Non-pigmented ciliary epithelial cell (primary cell): ENCODE results near the gene TOR4A.
"Not testable (repeated sequence)": the region's sequence is repeated elsewhere in the genome, so short reads cannot be mapped to it uniquely, and the experiment has no call there.

Source experiments
- DNase-seq: peaks from one replicate; pipeline ENCODE4 v3.0.0-alpha.2; 2010; ENCODE audit warnings: low read depth

Gene TOR4A

DNA sequence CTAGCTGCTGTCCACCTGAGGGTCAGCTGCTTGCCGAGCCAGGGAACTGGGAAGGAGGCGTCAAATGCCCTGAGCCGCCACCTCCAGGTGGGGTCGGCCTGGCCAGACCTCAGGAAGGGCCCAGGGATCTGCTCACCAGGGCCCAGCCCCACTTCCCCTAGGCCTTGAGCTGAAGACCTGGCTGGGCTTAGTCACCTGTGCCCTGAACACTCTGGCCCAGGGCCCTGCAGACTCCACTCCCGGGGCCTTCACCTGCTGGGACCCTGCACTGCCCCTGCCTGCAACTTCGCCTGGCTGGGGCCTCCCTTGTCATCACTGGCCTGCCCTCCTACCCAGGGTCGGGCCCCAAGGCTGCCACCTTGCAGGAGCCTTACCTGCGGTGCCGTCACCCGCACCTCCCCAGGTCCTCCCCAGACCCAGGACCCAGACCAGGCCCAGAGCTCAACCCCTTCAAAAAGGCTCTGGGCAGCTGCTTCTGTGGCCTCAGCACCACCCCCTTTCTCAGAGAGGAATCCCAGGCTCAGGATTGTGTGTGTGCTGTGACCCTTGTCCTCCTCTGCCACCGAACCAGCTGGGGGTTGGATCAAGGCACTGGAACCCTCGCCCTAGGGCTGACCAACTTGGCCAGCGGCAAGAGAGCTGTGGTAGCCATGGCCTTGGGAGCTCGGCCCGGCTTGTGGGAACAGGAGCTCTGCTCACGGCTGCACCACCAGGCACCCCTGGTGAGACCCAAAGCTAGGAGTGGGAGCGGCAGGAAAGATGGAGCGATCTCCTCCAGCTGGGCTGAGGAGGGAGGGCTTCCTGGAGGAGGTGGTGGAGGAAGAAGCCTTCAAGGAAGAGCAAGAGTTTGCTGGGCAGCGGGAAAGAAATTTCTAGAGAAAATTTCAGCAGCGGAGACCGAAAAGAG lies 23.6 kb upstream of the TOR4A start:
- no peak for DNase-seq

DNA sequence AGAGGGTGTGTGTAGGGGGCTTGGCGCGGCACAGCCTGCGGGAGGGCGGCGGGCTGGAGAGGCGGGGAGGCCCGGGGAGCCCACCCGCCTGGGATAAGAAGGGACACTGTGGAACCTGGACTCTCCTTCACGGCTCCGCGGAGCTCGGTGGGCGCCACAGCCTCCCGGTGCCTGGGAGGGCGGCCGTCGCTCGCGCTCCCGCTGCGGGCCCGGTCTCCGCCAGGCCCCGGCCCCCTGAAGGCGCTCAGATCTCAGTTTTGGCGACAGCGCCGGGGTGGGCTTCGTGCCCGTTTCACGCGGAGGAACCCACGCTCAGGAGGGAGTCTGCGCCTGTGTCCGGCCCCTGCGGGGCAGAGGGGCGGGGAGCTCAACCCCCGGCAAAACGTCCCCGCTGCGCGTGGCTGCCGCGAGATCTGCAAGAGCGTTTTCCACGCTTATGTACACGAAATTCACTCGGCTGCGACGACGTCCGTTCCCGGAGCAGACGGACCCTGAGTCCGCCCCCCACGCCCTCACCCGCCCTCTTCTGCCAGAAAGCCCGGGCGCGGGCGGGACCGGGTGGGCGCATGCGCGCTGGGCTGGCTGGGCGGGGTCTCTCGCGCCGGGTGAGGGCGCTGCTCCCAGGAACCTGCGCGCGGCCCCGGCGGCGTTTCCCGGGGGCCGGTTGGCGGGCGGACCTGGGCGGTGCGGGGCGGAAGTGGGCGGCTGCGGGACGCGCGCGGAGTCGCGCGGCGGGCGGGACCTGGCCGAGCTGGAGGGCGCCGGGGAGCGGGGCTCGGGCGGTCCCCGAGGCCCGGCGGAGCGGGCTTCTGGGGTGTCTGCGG lies 22.7 kb upstream of the TOR4A start, which contains the start of gene NELFB:
Gene NELFB, plus strand, starts transcription at position 704 of the 824 bp plus-strand sequence.
- DNase-seq: no peak

DNA sequence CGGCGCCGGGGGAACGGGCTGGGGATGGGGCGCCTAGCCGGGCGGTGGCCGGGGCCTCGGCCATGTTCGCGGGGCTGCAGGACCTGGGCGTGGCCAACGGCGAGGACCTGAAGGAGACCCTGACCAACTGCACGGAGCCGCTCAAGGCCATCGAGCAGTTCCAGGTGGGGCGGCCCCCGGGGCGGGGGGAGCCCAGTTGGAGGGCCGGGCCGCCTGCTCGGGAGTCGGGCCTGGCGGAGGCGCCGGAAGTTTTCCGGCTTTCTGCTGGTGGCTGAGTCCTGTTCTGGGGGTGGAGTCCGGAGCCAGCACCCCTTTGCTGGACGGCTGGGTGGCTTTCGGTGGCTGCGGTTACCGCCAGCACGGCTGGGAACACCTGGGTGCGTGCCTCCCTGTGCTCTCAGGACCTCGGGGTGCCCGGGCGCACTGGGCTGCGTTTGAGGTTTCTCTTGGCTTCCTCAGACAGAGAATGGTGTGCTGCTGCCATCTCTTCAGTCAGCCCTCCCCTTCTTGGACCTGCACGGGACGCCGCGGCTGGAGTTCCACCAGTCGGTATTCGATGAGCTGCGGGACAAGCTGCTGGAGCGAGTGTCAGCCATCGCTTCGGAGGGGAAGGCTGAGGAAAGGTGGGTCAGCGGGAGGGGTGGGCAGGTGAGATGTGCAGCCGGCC lies 21.9 kb upstream of the TOR4A start:
- no peak for DNase-seq

DNA sequence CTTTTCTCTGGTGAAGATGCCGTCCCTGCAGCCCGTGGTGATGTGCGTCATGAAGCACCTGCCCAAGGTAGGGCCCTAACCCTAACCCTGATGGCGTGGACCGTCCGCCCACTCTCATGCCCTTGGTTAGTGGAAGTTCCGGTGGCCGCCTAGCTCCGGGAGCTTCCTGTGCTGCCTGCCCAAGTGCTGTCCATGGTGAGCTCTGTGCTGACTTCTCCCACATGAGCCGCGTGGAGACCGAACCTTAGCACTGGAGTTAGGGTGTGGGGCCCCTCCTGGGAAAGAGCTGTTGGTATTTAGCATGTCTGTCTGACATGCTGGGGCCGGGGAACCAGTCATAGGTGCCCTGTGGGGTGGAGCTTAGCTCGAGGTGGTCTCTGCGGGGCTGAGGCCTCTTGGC lies 21.2 kb upstream of the TOR4A start:
- DNase-seq: no peak

DNA sequence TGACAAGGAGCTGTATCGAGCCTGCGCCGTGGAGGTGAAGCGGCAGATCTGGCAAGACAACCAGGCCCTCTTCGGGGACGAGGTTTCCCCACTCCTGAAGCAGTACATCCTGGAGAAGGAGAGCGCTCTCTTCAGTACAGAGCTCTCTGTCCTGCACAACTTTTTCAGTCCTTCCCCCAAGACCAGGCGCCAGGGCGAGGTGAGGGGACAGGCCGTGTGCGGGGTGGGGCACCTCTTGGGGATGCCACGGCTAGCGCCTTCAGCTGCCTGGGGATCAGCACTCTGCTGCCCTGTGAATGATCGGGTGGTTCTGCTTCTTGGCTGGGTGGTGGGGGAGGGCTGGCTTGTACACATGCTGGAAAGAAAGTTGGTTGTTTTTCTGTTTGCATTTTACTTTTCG lies 20.7 kb upstream of the TOR4A start:
- DNase-seq: no peak

DNA sequence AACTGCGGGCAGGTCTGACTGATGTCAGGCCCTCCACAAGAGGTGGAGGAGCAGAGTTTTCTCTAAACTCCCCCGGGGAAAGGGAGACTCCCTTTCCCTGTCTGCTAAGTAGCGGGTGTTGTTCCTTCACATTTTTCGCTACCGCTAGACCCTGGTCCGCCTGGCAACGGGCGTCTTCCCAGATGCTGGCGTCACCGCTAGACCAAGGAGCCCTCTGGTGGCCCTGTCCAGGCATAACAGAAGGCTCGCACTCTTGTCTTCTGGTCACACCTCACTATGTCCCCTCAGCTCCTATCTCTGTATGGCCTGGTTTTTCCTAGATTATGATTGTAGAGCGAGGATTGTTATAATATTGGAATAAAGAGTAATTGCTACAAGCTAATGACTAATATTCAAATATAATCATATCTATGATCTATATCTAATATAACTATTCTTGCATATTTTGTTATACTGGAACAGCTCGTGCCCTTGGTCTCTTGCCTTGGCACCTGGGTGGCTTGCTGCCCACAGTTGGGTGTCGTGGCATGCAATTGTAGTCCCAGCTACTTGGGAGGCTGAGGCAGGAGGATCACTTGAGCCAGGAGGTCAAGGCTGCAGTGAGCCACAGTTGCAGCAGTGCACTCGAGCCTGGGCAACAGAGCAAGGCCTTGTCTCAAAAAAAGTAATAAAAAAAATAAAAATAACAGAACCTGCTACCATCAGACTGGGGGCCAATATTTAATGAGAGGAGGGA lies 15.2 kb upstream of the TOR4A start:
- DNase-seq: not testable (repeated sequence)

DNA sequence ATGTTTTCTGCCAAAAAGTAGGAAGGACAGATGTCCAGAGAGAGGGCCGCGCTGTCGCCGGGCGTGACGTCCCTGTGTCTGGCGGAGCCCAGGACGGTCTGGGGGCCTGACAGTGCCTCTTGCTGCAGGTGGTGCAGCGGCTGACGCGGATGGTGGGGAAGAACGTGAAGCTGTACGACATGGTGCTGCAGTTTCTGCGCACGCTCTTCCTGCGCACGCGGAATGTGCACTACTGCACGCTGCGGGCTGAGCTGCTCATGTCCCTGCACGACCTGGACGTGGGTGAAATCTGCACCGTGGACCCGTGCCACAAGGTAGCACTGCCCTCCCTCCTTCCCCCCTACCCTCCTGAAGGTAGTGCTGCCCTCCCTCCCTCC lies 14.6 kb upstream of the TOR4A start:
- DNase-seq: no peak

DNA sequence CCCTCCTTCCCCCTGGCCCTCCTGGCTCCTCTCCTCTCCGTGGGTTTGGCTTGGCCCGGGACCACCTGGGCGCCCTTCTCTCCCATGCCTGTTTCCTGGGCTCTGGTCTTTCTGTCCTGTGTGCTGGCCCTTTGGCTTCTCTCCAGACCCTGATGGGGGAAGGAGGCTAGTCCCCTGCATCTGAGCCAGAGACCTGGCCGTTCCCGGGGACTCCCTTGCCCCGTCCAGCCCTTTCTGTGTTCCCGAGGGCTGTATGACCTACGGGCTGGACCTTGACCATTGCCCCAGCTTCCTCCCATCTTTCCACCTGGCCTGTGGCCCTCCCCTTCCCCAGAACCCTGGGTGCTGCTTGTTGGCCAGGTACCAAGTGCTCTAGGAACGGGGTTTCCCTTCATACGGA lies 14.0 kb upstream of the TOR4A start:
- no peak for DNase-seq

DNA sequence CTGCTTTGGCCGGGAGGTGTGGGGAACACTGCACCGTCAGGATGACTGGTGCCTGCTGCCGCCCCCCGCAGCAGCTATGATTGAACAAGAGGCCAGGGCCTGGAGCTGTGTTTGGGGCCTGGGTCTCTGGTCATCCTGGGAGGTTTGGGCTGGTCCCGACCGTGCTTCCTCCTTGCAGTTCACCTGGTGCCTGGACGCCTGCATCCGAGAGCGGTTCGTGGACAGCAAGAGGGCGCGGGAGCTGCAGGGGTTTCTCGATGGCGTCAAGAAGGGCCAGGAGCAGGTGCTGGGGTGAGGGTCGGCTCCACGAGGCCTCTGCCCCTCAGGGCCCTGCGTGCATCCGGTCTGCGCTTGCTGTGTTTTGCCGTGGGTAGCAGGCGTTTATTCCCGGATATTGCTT lies 13.5 kb upstream of the TOR4A start:
- no peak for DNase-seq

DNA sequence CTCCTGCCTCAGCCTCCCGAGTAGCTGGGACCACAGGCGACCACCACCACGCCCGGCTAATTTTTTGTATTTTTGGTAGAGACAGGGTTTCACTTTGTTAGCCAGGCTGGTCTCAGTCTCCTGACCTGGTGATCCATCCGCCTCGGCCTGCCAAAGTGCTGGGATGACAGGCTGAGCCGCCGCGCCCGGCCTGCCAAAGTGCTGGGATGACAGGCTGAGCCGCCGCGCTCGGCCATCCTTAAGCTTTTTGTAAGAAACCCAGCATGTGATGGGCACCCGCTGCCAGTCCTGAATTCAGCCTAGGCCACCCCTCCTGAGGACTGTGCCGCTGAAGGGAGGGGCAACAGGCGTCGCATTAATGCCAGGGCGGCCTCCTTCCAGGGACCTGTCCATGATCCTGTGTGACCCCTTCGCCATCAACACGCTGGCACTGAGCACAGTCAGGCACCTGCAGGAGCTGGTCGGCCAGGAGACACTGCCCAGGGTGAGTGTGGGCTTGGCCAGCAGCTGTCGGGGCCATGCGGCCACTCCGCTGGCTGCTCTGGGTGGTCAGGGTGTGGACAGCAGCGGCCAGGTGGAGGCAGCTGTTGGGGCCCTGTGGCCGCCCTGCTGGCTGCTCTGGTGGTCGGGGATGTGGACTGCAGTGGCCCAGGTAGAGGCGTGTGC lies 11.9 kb upstream of the TOR4A start:
- no peak for DNase-seq

DNA sequence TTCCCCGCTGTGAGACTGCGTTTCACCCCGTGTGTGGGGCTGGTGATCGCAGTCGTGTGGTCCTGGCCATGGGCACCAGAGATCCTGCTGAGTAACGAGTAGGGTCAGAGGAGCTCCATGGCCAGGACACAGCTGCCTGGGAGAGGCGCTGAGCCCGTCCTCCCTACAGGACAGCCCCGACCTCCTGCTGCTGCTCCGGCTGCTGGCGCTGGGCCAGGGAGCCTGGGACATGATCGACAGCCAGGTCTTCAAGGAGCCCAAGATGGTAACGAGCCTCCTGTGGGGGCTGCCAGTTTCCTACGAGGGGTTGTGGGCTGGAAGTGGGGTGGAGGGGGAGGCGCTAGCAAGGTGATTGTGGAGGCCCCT lies 11.4 kb upstream of the TOR4A start:
- DNase-seq: no peak

DNA sequence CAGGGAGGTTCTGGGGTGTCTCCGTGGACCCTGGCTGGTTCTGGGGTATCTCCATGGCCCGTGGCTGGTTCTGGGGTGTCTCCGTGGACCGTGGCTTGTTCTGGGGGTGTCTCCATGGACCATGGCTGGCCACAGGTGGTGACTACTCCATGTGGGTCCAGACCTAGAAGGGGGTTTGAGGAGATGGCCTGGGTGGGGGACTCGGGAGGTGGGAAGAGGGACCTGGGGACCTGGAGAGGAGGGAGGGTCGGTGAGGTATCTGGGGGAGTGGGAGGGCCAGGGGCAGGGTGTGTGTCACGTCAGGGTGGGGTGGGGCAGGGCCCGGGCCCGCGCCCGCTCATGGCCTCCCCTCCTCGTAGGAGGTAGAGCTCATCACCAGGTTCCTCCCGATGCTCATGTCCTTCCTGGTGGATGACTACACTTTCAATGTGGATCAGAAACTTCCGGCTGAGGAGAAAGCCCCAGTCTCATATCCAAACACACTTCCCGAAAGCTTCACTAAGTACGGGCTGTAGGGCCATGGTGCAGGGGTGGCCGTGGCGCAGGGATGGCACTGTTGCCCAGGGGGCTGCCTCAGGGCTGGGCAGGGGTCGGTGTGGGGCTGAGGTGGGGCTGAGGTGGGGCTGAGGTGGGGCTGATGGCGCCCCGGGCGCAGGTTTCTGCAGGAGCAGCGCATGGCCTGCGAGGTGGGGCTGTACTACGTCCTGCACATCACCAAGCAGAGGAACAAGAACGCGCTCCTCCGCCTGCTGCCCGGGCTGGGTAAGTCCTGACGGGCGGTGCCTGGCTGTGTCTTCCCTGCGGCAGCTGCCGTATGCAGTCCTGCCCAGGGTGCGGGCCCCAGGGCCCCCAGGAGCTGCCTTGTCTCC lies 10.7 kb upstream of the TOR4A start:
- no peak for DNase-seq

DNA sequence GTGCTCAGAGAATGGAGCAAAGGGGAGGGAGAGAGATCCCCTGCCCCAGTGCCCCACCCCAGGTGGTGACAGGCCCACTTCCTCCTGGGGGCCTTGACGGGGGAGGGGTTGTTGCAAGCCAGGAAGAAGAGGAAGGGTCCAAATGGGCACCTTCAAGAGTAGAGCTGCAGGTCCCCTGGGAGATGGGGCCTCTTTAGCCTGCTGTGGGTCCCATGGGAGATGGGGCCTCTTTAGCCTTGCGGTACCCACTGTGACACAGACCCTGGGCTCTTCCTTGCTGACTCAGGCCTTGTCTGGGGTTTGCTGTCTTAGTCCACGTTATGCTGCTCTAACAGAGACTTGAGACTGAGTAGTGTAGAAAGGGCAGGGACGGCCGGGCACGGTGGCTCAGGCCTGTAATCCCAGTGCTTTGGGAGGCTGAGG lies 9.6 kb upstream of the TOR4A start:
- no peak for DNase-seq

DNA sequence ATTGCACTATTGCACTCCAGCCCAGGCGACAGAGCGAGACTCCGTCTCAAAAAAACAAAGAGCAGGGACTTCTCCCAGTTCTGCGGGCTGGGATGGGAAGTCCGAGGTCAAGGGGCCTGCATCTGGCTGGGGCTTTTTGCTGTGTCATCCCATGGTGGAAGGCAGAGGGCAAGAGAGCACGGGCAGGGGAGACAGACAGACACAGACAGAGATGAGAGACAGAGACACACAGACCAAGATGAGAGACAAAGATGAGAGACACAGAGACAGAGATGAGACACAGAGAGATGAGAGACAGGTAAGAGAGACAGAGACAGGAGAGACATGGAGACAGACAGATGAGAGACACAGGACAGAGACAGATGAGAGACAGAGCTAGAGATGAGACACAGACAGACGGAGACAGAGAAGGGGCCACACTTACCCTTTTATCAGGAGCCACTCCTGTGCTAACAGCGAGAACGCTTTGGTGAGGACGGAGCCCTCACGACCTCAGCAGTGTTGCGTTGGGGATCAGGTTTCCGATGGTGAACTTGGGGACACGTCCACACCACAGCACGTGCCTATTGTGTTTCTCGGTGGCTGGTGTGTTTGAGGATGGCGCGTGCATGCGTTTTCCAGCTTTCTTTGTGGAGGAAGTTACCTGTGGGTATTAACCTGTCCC lies 8.9 kb upstream of the TOR4A start:
- DNase-seq: no peak

DNA sequence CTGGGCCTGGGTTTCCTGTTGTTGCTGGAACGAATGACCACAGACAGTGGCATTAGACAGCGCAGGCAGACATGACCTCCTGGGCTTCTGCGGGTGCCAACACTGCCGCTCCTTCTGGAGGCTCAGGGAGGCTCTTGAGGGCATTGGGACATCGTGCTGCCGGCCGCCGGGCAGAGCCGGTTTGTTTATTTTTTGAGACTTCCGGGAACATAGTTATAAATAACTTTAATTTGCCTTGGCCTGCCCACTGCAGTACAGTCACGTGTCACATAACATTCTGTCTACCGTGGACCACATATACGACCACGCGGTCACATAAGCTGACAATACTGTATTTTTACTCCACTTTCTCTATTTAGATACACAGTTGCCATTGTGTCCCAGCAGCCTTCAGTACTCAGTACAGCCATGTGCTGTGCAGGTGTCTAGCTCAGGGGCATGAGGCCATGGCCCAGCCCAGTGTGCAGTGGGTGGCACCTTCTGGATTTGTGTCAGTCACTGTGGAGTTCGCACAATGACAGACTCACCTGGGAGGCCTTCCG lies 8.2 kb upstream of the TOR4A start:
- no peak for DNase-seq

DNA sequence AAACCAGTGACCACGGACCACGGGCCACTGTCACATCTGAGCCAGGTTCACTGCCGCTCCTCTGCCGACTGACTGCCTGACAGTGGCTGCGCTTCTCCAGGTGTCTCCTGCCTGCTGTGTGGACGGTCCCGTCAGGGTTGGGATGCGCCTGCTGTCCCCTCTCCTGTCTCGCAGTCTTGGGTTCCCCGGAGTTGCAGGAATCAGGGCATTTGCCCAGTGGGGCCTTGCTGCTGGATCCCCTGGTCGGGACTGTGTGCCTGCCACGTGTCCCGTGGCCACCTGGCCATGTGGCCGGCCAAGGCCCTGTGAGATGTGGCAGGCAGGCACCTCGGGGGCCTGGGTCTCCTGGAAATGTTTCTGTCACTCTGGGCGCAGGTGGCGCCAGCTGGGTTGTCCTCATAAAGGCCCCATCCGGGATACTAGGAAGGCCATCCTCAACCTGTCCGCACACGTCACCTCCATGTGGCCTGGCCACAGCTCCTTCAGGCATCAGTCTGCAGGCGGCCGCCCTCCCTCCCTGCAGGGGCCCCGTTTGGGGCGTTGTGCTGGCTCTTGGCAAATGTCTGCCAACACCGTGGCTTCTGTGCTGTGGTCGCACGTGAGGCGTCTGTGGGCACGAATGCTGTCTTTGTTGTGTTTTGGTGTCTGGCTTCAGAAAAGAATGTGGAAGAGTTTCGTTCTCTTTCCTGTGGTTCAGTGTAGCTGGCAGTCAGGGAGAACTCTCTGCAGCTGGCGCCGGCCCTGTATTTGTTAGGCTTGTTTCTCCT lies 6.4 kb upstream of the TOR4A start:
- no peak for DNase-seq

DNA sequence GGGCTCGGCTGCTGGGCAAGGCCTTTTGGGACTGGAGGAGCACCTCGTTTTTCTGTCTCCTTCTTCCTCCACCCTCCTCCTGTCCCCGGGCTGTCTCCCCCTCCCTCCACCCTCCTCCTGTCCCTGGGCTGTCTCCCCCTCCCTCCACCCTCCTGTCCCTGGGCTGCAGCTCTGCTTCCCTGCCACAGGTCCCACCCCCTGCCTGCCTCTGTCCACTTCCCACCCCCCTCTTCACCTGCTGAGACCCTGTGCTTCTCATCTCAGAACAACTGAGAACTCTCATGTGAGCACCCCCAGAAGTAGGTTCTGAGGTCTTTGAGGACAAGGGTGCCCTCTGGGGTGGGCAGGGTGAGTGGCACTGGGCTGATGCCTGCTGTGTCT lies 5.8 kb upstream of the TOR4A start:
- DNase-seq: no peak

DNA sequence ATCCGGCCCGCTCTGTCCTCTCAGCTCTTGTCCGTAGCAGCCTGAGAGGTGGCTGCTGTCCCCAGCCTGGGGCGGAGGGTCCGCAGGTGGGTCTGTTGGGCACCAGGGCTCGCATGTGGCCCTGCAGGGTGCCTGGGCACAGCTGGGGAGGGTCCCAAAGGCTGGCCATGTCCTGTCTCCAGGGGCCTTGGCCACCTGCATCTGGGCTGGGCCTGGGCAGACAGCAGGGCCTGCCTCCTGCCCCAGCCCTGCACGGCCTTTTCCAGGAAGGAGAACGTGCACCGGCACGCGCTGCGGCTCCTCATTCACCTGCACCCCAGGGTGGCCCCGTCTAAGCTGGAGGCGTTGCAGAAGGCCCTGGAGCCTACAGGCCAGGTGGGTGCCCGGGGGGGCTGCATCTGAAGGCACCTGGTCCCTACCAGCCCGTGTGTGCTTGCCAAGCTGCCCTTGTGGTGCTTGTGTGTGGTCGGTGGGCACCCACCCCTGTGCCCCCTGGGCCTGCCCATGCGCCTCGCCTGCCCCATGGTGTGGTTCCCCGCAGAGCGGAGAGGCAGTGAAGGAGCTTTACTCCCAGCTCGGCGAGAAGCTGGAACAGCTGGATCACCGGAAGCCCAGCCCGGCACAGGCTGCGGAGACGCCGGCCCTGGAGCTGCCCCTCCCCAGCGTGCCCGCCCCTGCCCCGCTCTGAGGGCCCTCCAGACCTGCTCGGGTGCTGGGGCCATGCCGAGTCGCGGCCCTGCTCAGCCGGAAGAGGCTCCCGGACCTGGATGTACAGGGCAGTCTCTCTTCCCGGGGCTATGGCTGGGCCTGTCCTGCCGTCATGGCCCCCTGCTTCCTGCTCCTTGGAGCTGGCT lies 5.1 kb upstream of the TOR4A start:
- DNase-seq: no peak
